GM18520 (cell line): ENCODE measurements around the gene TIAM2.
"Not testable (repeated sequence)": the region's sequence is repeated elsewhere in the genome, so short reads cannot be mapped to it uniquely, and the experiment has no call there.

Experiments
- ATAC-seq: cut with Tn5 transposase; IDR thresholded peaks from one replicate; pipeline ENCODE4 v1.9.1; 2021; ENCODE audit not compliant: unreplicated experiment

Gene TIAM2

GRCh38 chr6:155253337-155253736, 258.2 kb downstream of the TIAM2 start:
- ATAC-seq, result no peak

GRCh38 chr6:155254139-155254538, 259.0 kb downstream of the TIAM2 start:
- no peak for ATAC-seq

- ATAC-seq, result no peak
Measured at GRCh38 chr6:155256122-155256795, 261.1 kb downstream of the TIAM2 start.

- no peak for ATAC-seq
Measured at GRCh38 chr6:155257796-155258195, 262.7 kb downstream of the TIAM2 start.

GRCh38 chr6:155259204-155259603, 264.1 kb downstream of the TIAM2 start:
- no peak for ATAC-seq

GRCh38 chr6:155259897-155260296, 264.8 kb downstream of the TIAM2 start:
- ATAC-seq, result no peak

GRCh38 chr6:155260686-155261085, 265.6 kb downstream of the TIAM2 start:
- peak; percentile 41 for ATAC-seq

GRCh38 chr6:155261111-155261900, 266.2 kb downstream of the TIAM2 start:
- ATAC-seq, result no peak

GRCh38 chr6:155262655-155263054, 267.5 kb downstream of the TIAM2 start:
- no peak for ATAC-seq

- no peak for ATAC-seq
Measured at GRCh38 chr6:155263373-155264063, 268.4 kb downstream of the TIAM2 start, which contains the start of gene CLDN20. CLDN20 (plus strand) TSS chr6:155264013; CDS start chr6:155275720, 11,707 bp downstream.

GRCh38 chr6:155264693-155265320, 269.7 kb downstream of the TIAM2 start:
- no peak for ATAC-seq

GRCh38 chr6:155265843-155266535, 270.9 kb downstream of the TIAM2 start:
- ATAC-seq, result no peak

GRCh38 chr6:155267411-155267810, 272.3 kb downstream of the TIAM2 start:
- no peak for ATAC-seq

- not testable (repeated sequence) for ATAC-seq
Measured at GRCh38 chr6:155268088-155268867, 273.2 kb downstream of the TIAM2 start.

GRCh38 chr6:155269765-155270164, 274.6 kb downstream of the TIAM2 start:
- no peak for ATAC-seq

GRCh38 chr6:155270561-155271091, 275.5 kb downstream of the TIAM2 start:
- ATAC-seq, result no peak

- no peak for ATAC-seq
Measured at GRCh38 chr6:155271145-155271544, 276.0 kb downstream of the TIAM2 start.

GRCh38 chr6:155272353-155273232, 277.5 kb downstream of the TIAM2 start:
- no peak for ATAC-seq

- ATAC-seq, result no peak
Measured at GRCh38 chr6:155273431-155273830, 278.3 kb downstream of the TIAM2 start.
